Sigmoid colon (tissue), 7 donors: ENCODE measurements around the gene TOX3. TPM values are rescaled to one million over a fixed set of nuclear protein-coding genes. Genes with fewer than 3 reads are reported as not detected.

ENCODE experiments used
- DNase-seq: peaks from one replicate; pipeline ENCODE4 v3.0.0-alpha.2; 2019
- H3K27ac ChIP-seq, 4 donors: fragments of 200-600 bp; sonication (generic); one replicate each; pipeline ENCODE4 v1.5.1; 2016 to 2019; ENCODE audit warnings: mild to moderate bottlenecking in 1 of 4
- H3K27me3 ChIP-seq, 3 donors: fragments of 200-600 bp; sonication (generic); one replicate each; pipeline ENCODE4 v1.5.1; 2019; ENCODE audit warnings: mild to moderate bottlenecking in 1 of 3
- H3K36me3 ChIP-seq, 4 donors: fragments of 200-600 bp; sonication (generic); one replicate each; pipeline ENCODE4 v1.5.1; 2016 to 2019
- H3K4me1 ChIP-seq, 4 donors: fragments of 200-600 bp; sonication (generic); one replicate each; pipeline ENCODE4 v1.5.1; 2017 to 2019
- H3K4me3 ChIP-seq, 4 donors: fragments of 200-600 bp; sonication (generic); one replicate each; pipeline ENCODE4 v1.5.1; 2017 to 2019; ENCODE audit warnings: mild to moderate bottlenecking in 2 of 4, moderate library complexity in 1 of 4
- H3K9me3 ChIP-seq, 4 donors: fragments of 200-600 bp in 3 of 4; sonication (generic) in 3 of 4; one replicate each; pipeline versions ENCODE4 v1.5.1 to v1.6.1; 2013 to 2019
- CTCF ChIP-seq, 4 experiments: fragments of 450-650 bp in 3 of 4; fragments of 200-600 bp in 1 of 4; IDR thresholded peaks; one replicate each; pipeline ENCODE4 v1.5.1; 2016 to 2019; ENCODE audit warnings: antibody characterized with exemption in 4 of 4, mild to moderate bottlenecking in 3 of 4, moderate library complexity in 2 of 4
- EP300 ChIP-seq, 4 donors: sonication (generic); formaldehyde crosslinking; IDR thresholded peaks; one replicate each; pipeline ENCODE4 v1.6.1; 2017; ENCODE audit warnings: antibody characterized with exemption in 4 of 4
- POLR2A ChIP-seq, 2 donors: fragments of 450-650 bp; IDR thresholded peaks; one replicate each; pipeline ENCODE4 v1.6.1; 2016; ENCODE audit warnings: antibody characterized with exemption in 2 of 2, mild to moderate bottlenecking in 2 of 2, moderate library complexity in 2 of 2
- POLR2AphosphoS5 ChIP-seq, 4 donors: sonication (generic); formaldehyde crosslinking; IDR thresholded peaks; one replicate each; pipeline ENCODE4 v1.6.1; 2017; ENCODE audit warnings: antibody characterized with exemption in 4 of 4
- WGBS, 2 donors: extraction: QIAGEN DNeasy Blood & Tissue Kit; methylation state at CpG; one replicate each; pipeline ENCODE4 v1.1.7; 2013; 5-methylcytosine and 5-hydroxymethylcytosine counted together
- intact Hi-C: fragments of 100-400 bp; cut with DNase I; formaldehyde crosslinking; loops from one replicate; pipeline ENCODE4 v1.15.1; 2023
- polyA plus RNA-seq, 3 donors: library from polyadenylated mRNA; stranded (reverse); fragments of 200-250 nt; gene quantifications; one replicate each; pipeline ENCODE4 v1.2.3, GENCODE V29; 2013
- total RNA-seq, 4 donors: library from RNA; depleted of rRNA; stranded (reverse); fragments of >200 nt; gene quantifications; one replicate each; pipeline ENCODE4 v1.1.0, GENCODE V29; 2016
- donor health status: healthy with polysubstance abuse.
- donor health status: Bipolar disorder and iron deficiency.
- donor health status: healthy.

TOX3 gene
- total and polyA plus RNA-seq, 7 donors: 0.28 to 18.0 (median 7.1) TPM; not detected in 1

GRCh38 chr16:52555572-52555971, 8.6 kb upstream of the TOX3 start:
- Histone ChIP-seq H3K27ac (no peak overlapping the region), H3K27me3 (peaks cover 0 to 6% (median 0%) of the 10 kb centered on the region in 3 donors), H3K4me1 (no peaks in the 10 kb centered on the region), H3K36me3 (no peaks in the 10 kb centered on the region), H3K4me3 (no peak overlapping the region), H3K9me3 (peaks cover 0 to 3% (median 0%) of the 10 kb centered on the region in 4 donors)
- DNase-seq: no peak
- TF ChIP-seq CTCF (IDR thresholded peaks at IDR 0.05): no peak
- no peak for TF ChIP-seq EP300 (IDR thresholded peaks at IDR 0.05)
- TF ChIP-seq POLR2A (IDR thresholded peaks at IDR 0.05): no peak
- TF ChIP-seq POLR2AphosphoS5 (IDR thresholded peaks at IDR 0.05): no peak
- intact Hi-C loops: no loop called here

- DNase-seq: no peak
- H3K4me3 ChIP-seq: no peak overlapping the region
- peaks cover 0 to 6% (median 0%) of the 10 kb centered on the region in 3 donors for H3K27me3 ChIP-seq
- H3K4me1 ChIP-seq: no peaks in the 10 kb centered on the region
- intact Hi-C loops: no loop called here
- H3K9me3 ChIP-seq: peaks cover 0 to 3% (median 0%) of the 10 kb centered on the region in 4 donors
- WGBS, 2 donors: 51 to 58% methylated on average over 1 of the region's 1 CpG
- TF ChIP-seq POLR2A (IDR thresholded peaks at IDR 0.05) (no peak), POLR2AphosphoS5 (IDR thresholded peaks at IDR 0.05) (no peak), CTCF (IDR thresholded peaks at IDR 0.05) (no peak), EP300 (IDR thresholded peaks at IDR 0.05) (no peak)
- H3K27ac ChIP-seq: no peak overlapping the region
- no peaks in the 10 kb centered on the region for H3K36me3 ChIP-seq
Measured at GRCh38 chr16:52554334-52554733, 7.4 kb upstream of the TOX3 start.

GRCh38 chr16:52553322-52553721, 6.4 kb upstream of the TOX3 start:
- intact Hi-C loops: no loop called here
- H3K36me3 ChIP-seq: no peaks in the 10 kb centered on the region
- TF ChIP-seq POLR2A (IDR thresholded peaks at IDR 0.05) (no peak), POLR2AphosphoS5 (IDR thresholded peaks at IDR 0.05) (no peak), EP300 (IDR thresholded peaks at IDR 0.05) (no peak), CTCF (IDR thresholded peaks at IDR 0.05) (no peak)
- peaks cover 0 to 14% (median 0%) of the 10 kb centered on the region in 3 donors for H3K27me3 ChIP-seq
- 84 to 96% methylated on average over 2 of the region's 2 CpGs for WGBS, 2 donors
- no peaks in the 10 kb centered on the region for H3K4me1 ChIP-seq
- no peak overlapping the region for H3K27ac ChIP-seq
- peaks cover 0 to 3% (median 0%) of the 10 kb centered on the region in 4 donors for H3K9me3 ChIP-seq
- no peak for DNase-seq
- H3K4me3 ChIP-seq: no peak overlapping the region

- no peaks in the 10 kb centered on the region for H3K36me3 ChIP-seq
- 13 to 63% methylated on average over 5 of the region's 5 CpGs for WGBS, 2 donors
- H3K27ac ChIP-seq: no peak overlapping the region
- no peaks in the 10 kb centered on the region for H3K4me1 ChIP-seq
- no peak for TF ChIP-seq CTCF (IDR thresholded peaks at IDR 0.05)
- no peak for TF ChIP-seq EP300 (IDR thresholded peaks at IDR 0.05)
- TF ChIP-seq POLR2AphosphoS5 (IDR thresholded peaks at IDR 0.05): no peak
- no peak for TF ChIP-seq POLR2A (IDR thresholded peaks at IDR 0.05)
- H3K9me3 ChIP-seq: peaks cover 0 to 3% (median 0%) of the 10 kb centered on the region in 4 donors
- H3K4me3 ChIP-seq: no peak overlapping the region
- DNase-seq: no peak
- intact Hi-C loops: no loop called here
- H3K27me3 ChIP-seq: peaks cover 0 to 21% (median 0%) of the 10 kb centered on the region in 3 donors
Measured at GRCh38 chr16:52552643-52553042, 5.7 kb upstream of the TOX3 start.
